Epithelial cell of proximal tubule (primary cell): ENCODE results near the gene PAQR4. TPM values are rescaled to one million over a fixed set of nuclear protein-coding genes. Genes with fewer than 3 reads are reported as not detected.
A peak's percentile ranks its signal among the peaks of the same experiment; 100 is the strongest.

Source experiments
- DNase-seq: peaks from one replicate; pipeline ENCODE4 v3.0.0-alpha.2; 2011; ENCODE audit warnings: low read depth
- H3K4me3 ChIP-seq: 2 replicates; pipeline ENCODE4 v1.5.1; 2011; ENCODE audit warnings: low read depth, mild to moderate bottlenecking, low read length
- CTCF ChIP-seq: conservative IDR thresholded peaks from 2 replicates; pipeline ENCODE4 v1.5.1; 2012; ENCODE audit warnings: low read depth, mild to moderate bottlenecking, low read length
- total RNA-seq: library from RNA; depleted of rRNA; stranded (reverse); fragments of >200 nt; gene quantifications from 2 replicates; pipeline ENCODE4 v1.2.3, GENCODE V29; 2015

PAQR4 gene
- total RNA-seq, 1 donor from 2014 or later, result 36.0 TPM

GRCh38 chr16:2970563-2970962 lies 1.4 kb downstream of the PAQR4 start:
- TF ChIP-seq CTCF, result no peak
- peak overlapping the region; percentile 82 for H3K4me3 ChIP-seq
- no peak for DNase-seq

DNA sequence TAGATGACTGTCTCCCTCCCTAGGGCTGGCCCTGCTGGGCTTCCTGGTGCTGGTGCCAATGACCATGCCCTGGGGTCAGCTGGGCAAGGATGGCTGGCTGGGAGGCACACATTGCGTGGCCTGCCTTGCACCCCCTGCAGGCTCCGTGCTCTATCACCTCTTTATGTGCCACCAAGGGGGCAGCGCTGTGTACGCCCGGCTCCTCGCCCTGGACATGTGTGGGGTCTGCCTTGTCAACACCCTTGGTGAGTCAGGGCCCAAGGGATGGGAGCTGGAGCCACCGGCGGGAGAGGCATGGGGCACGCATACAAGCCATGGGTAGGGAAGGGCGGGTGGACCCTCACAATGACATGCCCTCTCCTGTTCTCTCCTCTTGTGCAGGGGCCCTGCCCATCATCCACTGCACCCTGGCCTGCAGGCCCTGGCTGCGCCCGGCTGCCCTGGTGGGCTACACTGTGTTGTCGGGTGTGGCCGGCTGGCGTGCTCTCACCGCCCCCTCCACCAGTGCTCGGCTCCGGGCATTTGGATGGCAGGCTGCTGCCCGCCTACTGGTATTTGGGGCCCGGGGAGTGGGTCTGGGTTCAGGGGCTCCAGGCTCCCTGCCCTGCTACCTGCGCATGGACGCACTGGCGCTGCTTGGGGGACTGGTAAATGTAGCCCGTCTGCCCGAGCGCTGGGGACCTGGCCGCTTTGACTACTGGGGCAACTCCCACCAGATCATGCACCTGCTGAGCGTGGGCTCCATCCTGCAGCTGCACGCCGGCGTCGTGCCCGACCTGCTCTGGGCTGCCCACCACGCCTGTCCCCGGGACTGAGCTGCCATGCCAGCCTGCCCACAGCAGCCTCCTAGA lies 2.2 kb downstream of the PAQR4 start:
- no peak overlapping the region for H3K4me3 ChIP-seq
- no peak for TF ChIP-seq CTCF
- DNase-seq, result no peak

- TF ChIP-seq CTCF, result no peak
- DNase-seq, result no peak
- no peak overlapping the region for H3K4me3 ChIP-seq
These were observed 3.0 kb downstream of the PAQR4 start for GRCh38 chr16:2971985-2972784.

DNA sequence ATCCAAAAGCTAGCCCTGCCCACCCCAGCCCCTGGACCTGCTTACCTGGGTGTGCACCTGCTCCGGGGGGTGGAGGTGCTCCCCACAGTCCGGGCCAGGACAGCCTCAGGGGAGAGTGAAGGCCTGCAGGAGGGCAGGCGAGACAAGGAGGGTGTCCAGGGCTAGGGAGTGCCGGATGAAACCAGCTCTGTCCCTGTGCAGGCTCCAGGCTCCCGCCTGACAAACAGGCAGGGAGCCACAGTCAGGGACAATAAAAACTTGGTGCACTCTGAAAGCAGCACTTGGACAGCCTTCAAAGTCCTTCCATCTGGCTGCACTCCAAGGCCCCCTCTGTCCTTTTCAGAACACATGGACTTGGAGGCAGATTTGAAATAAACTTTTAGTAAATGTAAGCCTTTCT lies 3.9 kb downstream of the PAQR4 start:
- DNase-seq, result no peak
- TF ChIP-seq CTCF, result no peak
- H3K4me3 ChIP-seq, result no peak overlapping the region

DNA sequence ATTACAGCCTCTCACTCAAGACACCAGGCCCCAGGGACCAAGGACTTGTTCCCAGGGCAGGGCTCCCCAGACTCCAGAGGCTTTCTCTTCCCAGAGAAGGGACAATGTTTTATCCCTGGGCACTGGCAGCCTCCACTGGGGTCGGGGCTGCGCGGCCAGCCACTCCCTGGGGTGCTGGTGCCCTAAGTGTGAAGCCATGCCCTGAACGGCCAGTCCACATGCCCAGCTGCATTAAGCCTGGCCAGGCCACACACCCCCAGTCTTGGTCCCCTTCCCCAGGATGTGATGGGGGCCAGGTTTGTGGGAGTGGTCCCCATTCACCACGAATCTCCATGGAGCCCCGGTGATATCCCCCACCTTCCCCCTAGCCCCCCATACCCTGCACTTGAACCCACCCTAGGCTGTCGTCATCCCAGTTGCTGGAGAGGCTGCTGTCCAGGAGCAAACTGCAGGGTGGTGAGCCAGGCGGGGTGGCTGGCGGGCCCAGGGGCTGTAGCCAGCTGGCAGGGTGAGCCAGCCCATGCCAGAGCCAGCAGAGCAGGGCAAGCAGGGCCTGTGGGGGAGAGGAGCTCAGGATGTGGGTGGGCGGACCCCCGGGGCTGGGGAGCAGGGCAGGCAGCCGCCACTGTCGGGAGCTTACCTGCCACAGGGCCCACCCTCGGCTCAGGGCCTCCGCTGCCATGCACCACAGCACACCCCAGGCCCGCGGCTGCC lies 4.6 kb downstream of the PAQR4 start:
- no peak for TF ChIP-seq CTCF
- no peak for DNase-seq
- H3K4me3 ChIP-seq, result no peak overlapping the region

DNA sequence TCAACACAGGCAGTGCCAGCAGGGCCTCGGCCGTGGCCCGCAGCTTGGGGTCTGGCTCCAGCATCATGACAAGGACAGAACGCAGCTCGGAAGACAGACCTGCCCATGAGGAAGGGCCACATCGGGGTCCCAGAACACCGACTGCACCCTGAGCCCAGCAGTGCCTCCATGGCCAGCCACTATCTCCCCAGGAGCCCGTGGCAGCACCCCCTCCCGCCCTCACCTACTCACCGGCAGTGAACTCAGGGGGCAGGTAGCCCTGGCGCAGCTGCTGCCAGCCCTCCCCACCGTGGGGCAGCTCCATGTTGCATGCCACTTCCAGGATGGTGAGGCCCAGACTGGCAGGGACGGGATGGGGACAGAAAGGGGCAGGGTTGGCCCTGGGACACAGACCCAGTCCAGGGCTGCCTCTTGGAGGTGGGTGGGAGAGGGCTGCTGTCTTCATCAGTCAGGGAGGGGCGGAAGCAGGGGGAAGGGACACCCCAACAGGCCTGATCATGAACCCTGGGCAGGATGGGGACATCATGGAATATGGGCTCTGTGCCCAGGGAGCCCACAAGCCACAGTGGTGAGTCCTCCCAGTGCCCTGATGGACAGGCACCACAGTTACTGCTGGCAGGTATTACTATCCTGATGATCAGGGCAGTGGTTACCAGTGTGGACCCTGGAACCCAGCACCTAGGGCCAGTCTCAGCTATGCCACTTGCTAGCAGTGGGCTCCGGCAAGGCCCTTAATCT lies 5.3 kb downstream of the PAQR4 start:
- no peak for TF ChIP-seq CTCF
- no peak overlapping the region for H3K4me3 ChIP-seq
- no peak for DNase-seq
